GM12878 (cell line): ENCODE results near the gene SOCS1. TPM values are rescaled to one million over a fixed set of nuclear protein-coding genes. Genes with fewer than 3 reads are reported as not detected.
A peak's percentile ranks its signal among the peaks of the same experiment; 100 is the strongest.

ENCODE experiments used
- ATAC-seq: fragments of 200-7000 bp; cut with Tn5 transposase; 3 replicates; pipeline ENCODE4 v1.9.1; 2020; ENCODE audit warnings: mild to moderate bottlenecking, moderate library complexity
- BruUV-seq: library from RNA; stranded (reverse); fragments of 400-500 nt; replicated peaks from 2 replicates; lab custom pipeline; 2021; lab: Mats Ljungman, UMichigan
- CTCF ChIA-PET: fragments of 300-600 bp; sonication (Branson Sonifier 250); formaldehyde crosslinking; extraction: SDS; loops from one replicate; lab custom pipeline; 2021; ENCODE audit warnings: inconsistent platforms; lab: Yijun Ruan, JAX
- POLR2A ChIA-PET: fragments of 350-600 bp; formaldehyde crosslinking; extraction: SDS; loops from one replicate; lab custom pipeline; 2021; ENCODE audit warnings: inconsistent platforms; lab: Charles Lee
- RAD21 ChIA-PET: fragments of 300-600 bp; sonication (Branson Sonifier 250); formaldehyde crosslinking; loops from one replicate; lab custom pipeline; 2023; ENCODE audit warnings: antibody characterized with exemption; ENCODE audit not compliant: unreplicated experiment; lab: Charles Lee
- SMC1A ChIA-PET: fragments of 300-600 bp; sonication (Branson Sonifier 250); formaldehyde crosslinking; loops from one replicate; lab custom pipeline; 2023; ENCODE audit not compliant: unreplicated experiment, uncharacterized antibody; lab: Charles Lee
- DNase-seq: peaks from one replicate; pipeline ENCODE4 v3.0.0-alpha.2; 2011; ENCODE audit warnings: low read depth, low spot score
- FAIRE-seq: peaks from 3 replicates; lab custom pipeline; 2011; peaks lifted over from hg19 to GRCh38; lab: Jason Lieb, UNC
- H2AFZ ChIP-seq: 2 replicates; pipeline ENCODE4 v1.6.0; 2011; ENCODE audit warnings: low read depth, low read length, control low read depth; ENCODE audit not compliant: control insufficient read depth
- H3K27ac ChIP-seq: 2 replicates; pipeline ENCODE4 v1.5.1; 2011; ENCODE audit warnings: control low read depth; ENCODE audit not compliant: control insufficient read depth, insufficient read depth
- H3K27me3 ChIP-seq, 2 experiments: replicated peaks in 1 of 2; 2 replicates each; pipeline versions ENCODE4 v1.6.0 to v1.6.1; 2011; ENCODE audit warnings: low read length in 1 of 2; ENCODE audit not compliant: control insufficient read depth in 2 of 2, insufficient read depth in 2 of 2
- H3K36me3 ChIP-seq, 2 experiments: 2 replicates each; pipeline ENCODE4 v1.5.1; 2011; ENCODE audit warnings: low read length in 1 of 2; ENCODE audit not compliant: control insufficient read depth in 2 of 2, insufficient read depth in 2 of 2
- H3K4me1 ChIP-seq: 2 replicates; pipeline ENCODE4 v1.6.1; 2011; ENCODE audit warnings: mild to moderate bottlenecking, low read length, moderate library complexity, mixed read lengths; ENCODE audit not compliant: control insufficient read depth, insufficient read depth
- H3K4me2 ChIP-seq: 2 replicates; pipeline ENCODE4 v1.6.0; 2011; ENCODE audit warnings: control low read depth; ENCODE audit not compliant: control insufficient read depth, insufficient read depth
- H3K4me3 ChIP-seq: fragments of 200-600 bp; sonication (generic); 2 replicates; pipeline ENCODE4 v1.5.1; 2016
- H3K79me2 ChIP-seq: 2 replicates; pipeline ENCODE4 v1.6.0; 2011; ENCODE audit warnings: low read length; ENCODE audit not compliant: control insufficient read depth, insufficient read depth
- H3K9ac ChIP-seq: 2 replicates; pipeline ENCODE4 v1.8.0; 2011; ENCODE audit warnings: low read length, control low read depth, mixed read lengths; ENCODE audit not compliant: control insufficient read depth, insufficient read depth
- H3K9me3 ChIP-seq: replicated peaks from 3 replicates; pipeline ENCODE4 v1.5.1; 2011; ENCODE audit warnings: mild to moderate bottlenecking, low read length; ENCODE audit not compliant: control insufficient read depth, insufficient read depth
- H4K20me1 ChIP-seq: 2 replicates; pipeline ENCODE4 v1.6.0; 2011; ENCODE audit not compliant: control insufficient read depth, insufficient read depth
- BHLHE40 ChIP-seq, 2 experiments: fragments of 450-650 bp in 1 of 2; IDR thresholded peaks; 2 replicates each; pipeline ENCODE4 v1.6.1; 2011 to 2017; ENCODE audit warnings: low read depth in 2 of 2, borderline replicate concordance in 1 of 2, improper control_type of control experiment in 1 of 2, low read length in 1 of 2, mild to moderate bottlenecking in 1 of 2
- CEBPZ ChIP-seq: fragments of 150-350 bp; IDR thresholded peaks from 2 replicates; pipeline ENCODE4 v1.6.1; 2016; ENCODE audit warnings: low read depth, low read length
- CHD4 ChIP-seq: fragments of 200-600 bp; sonication (generic); IDR thresholded peaks from 2 replicates; pipeline ENCODE4 v1.6.1; 2016; ENCODE audit warnings: mild to moderate bottlenecking
- IKZF1 ChIP-seq: fragments of 450-650 bp; conservative IDR thresholded peaks from 2 replicates; pipeline ENCODE4 v1.6.1; 2017; ENCODE audit warnings: antibody characterized with exemption, mild to moderate bottlenecking
- IRF5 ChIP-seq: fragments of 450-650 bp; IDR thresholded peaks from 2 replicates; pipeline ENCODE4 v1.6.1; 2017; ENCODE audit warnings: borderline replicate concordance
- PAX5 ChIP-seq: IDR thresholded peaks from 2 replicates; pipeline ENCODE4 v1.6.1; 2011; ENCODE audit warnings: low read depth, low read length, borderline replicate concordance
- RELB ChIP-seq: fragments of 450-650 bp; IDR thresholded peaks from 2 replicates; pipeline ENCODE4 v1.6.1; 2017; ENCODE audit warnings: low read depth, mild to moderate bottlenecking, moderate library complexity
- SMAD5 ChIP-seq: IDR thresholded peaks from 2 replicates; pipeline ENCODE4 v1.6.1; 2016; ENCODE audit warnings: antibody characterized with exemption, low read depth
- SP1 ChIP-seq: IDR thresholded peaks from one replicate; pipeline ENCODE4 v1.6.1; 2011; ENCODE audit warnings: low read depth, low read length
- SUZ12 ChIP-seq: fragments of 200-600 bp; sonication (generic); IDR thresholded peaks from one replicate; pipeline ENCODE4 v1.6.1; 2018; ENCODE audit warnings: antibody characterized with exemption, mild to moderate bottlenecking; ENCODE audit not compliant: unreplicated experiment
- ZNF217 ChIP-seq: fragments of 450-650 bp; IDR thresholded peaks from 2 replicates; pipeline ENCODE4 v1.6.1; 2017; ENCODE audit warnings: antibody characterized with exemption, mild to moderate bottlenecking
- WGBS: methylation state at CpG from one replicate; pipeline ENCODE4 v1.1.6; 2016; ENCODE audit warnings: low lambda C conversion rate; ENCODE audit not compliant: insufficient replicate concordance, insufficient coverage; ENCODE audit errors: missing lambda C conversion rate; 5-methylcytosine and 5-hydroxymethylcytosine counted together
- in situ Hi-C: fragments of 300-500 bp; cut with MboI; formaldehyde crosslinking; loops from 9 replicates; pipeline ENCODE4 v1.14.3; 2018; ENCODE audit warnings: mixed read lengths
- intact Hi-C: fragments of 100-400 bp; cut with micrococcal nuclease; formaldehyde crosslinking; loops from one replicate; pipeline ENCODE4 v1.14.2; 2022; ENCODE audit not compliant: unreplicated experiment
- polyA plus RNA-seq, 11 experiments: library from polyadenylated mRNA; depleted of rRNA in 4 of 11; unstranded in 6 of 11; stranded (reverse) in 5 of 11; fragments of >200 nt; fragmentation: Nextera tagmentation in 4 of 11; fragmentation: Illumina TruSeq in 1 of 11; extraction: Ambion mirVana in 4 of 11; extraction: Trizol in 1 of 11; gene quantifications; 1 replicate in 1 of 11; 2 replicates in 10 of 11; pipeline versions ENCODE4 v1.2.1 to v1.2.3, GENCODE V29; 2011 to 2016; ENCODE audit warnings: inconsistent platforms in 2 of 11, missing spikeins in 2 of 11, low read depth in 1 of 11
- total RNA-seq, 4 experiments: library from RNA; depleted of rRNA in 3 of 4; stranded (reverse); fragments of >200 nt in 3 of 4; fragmentation: Illumina TruSeq in 1 of 4; extraction: Trizol in 1 of 4; gene quantifications; 2 replicates each; pipeline versions ENCODE4 v1.2.1 to v1.2.3, GENCODE V29; 2013 to 2021

The SOCS1 gene
- total and polyA plus RNA-seq, 10 of the 15 experiments (the other 5 are each of a cell fraction or from before 2014, with no cell fraction given), result 0.42 to 39.8 (median 11.2) TPM

- DNase-seq, result no peak
- H3K4me1 ChIP-seq, result peaks cover 26% of the 10 kb centered on the region
- peak overlapping the region; percentile 72 for H3K9ac ChIP-seq
- no peak for ATAC-seq
- WGBS, result 97% methylated on average over 2 of the region's 3 CpGs
- SMC1A ChIA-PET, result interaction anchor here (1.1 to 1.8 kb wide), 4 partner anchors 20 to 268 kb away, joined by 3 to 8 read pairs (median 4); partner anchors contain the start of gene SOCS1
- H2AFZ ChIP-seq, result peak overlapping the region; percentile 85; the same call in 1 of the 2 replicates
- CTCF ChIA-PET, result interaction anchor here (1.3 kb wide), 2 partner anchors 14 to 279 kb away, joined by 3 to 4 read pairs; no protein-coding TSS in a partner anchor
- H4K20me1 ChIP-seq, result no peaks in the 10 kb centered on the region
- H3K27ac ChIP-seq, result peak overlapping the region; percentile 74
- no peaks in the 10 kb centered on the region for H3K36me3 ChIP-seq
- intact Hi-C loops, result no loop called here
- RAD21 ChIA-PET, result interaction anchor here (1.3 to 2.9 kb wide), 4 partner anchors 8 to 27 kb away, joined by 3 to 14 read pairs (median 10); partner anchors contain the start of gene SOCS1
- no peaks in the 10 kb centered on the region for H3K9me3 ChIP-seq
- no peak for TF ChIP-seq SMAD5
- TF ChIP-seq CHD4, result no peak
- TF ChIP-seq ZNF217, result no peak
- no peak for TF ChIP-seq PAX5
- TF ChIP-seq SUZ12, result no peak
- no peak for TF ChIP-seq SP1
- no peak for TF ChIP-seq IKZF1
- TF ChIP-seq RELB, result no peak
- no peak for TF ChIP-seq IRF5
- no peak for TF ChIP-seq BHLHE40 (IDR thresholded peaks at IDR 0.05; ENCODE audit: borderline replicate concordance in 1 of 2, low read depth in 2 of 2, low read length in 1 of 2)
- no peak for TF ChIP-seq CEBPZ
- no peak overlapping the region for H3K4me3 ChIP-seq
- no peak for FAIRE-seq
- POLR2A ChIA-PET, result interaction anchor here (1.2 to 2.9 kb wide), 2 partner anchors 23 to 141 kb away, joined by 4 to 11 read pairs; partner anchors contain the start of gene SOCS1
- no TSS peak for BruUV-seq
- H3K27me3 ChIP-seq, result no peaks in the 10 kb centered on the region
- H3K4me2 ChIP-seq, result peak overlapping the region; percentile 83; the same call in 1 of the 2 replicates
- H3K79me2 ChIP-seq, result no peaks in the 10 kb centered on the region
- in situ Hi-C loops, result no loop called here
Observed at GRCh38 chr16:11232302-11232851, 23.6 kb downstream of the SOCS1 start.
